ENCODE data around the gene FAM156A.
"Not testable (repeated sequence)": the region's sequence is repeated elsewhere in the genome, so short reads cannot be mapped to it uniquely, and the experiment has no call there.

FAM156A gene

DNA sequence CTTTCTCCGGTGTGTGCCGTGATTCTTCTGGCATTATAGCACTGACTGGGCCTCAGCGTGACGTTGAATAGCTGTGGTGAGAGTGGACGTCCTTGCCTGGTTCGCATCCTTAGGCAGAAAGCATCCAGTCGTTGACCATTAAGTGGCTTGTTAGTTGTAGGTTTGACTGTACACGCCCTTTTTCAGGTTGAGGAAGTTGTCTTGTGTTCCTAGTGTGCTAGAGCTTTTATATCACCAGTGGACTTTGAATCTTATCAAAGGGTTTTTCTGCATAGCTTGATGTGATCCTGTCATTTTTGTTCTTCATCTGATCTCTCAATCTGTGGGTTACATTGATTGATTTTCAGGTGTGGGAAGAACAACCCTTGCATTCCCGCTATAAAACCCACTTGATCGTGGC, 52.8 kb downstream of the FAM156A start:
- H3K36me3 ChIP-seq (ENCODE audit: insufficient read depth, low read length); H3K27ac ChIP-seq (ENCODE audit: low read length); H3K79me2 ChIP-seq (ENCODE audit: insufficient read depth, low read length); H3K4me1 ChIP-seq (ENCODE audit: insufficient read depth, low read length); H2AFZ ChIP-seq (ENCODE audit: low read depth, low read length); H4K20me1 ChIP-seq (ENCODE audit: insufficient read depth, low read length); H3K9ac ChIP-seq (ENCODE audit: low read depth, low read length); ATAC-seq (ENCODE audit: insufficient read depth, low read depth); DNase-seq; H3K4me3 ChIP-seq (ENCODE audit: low read depth in 1 of 2, low read length in 2 of 2); H3K9me3 ChIP-seq (ENCODE audit: insufficient read depth, low read length, severe bottlenecking); H3K4me2 ChIP-seq (ENCODE audit: insufficient read depth, low read length); H3K27me3 ChIP-seq (ENCODE audit: insufficient read depth, low read length, poor library complexity): not testable (repeated sequence)
